Loucy (cell line): ENCODE measurements around the gene TOMM70.
"Not testable (repeated sequence)": the region's sequence is repeated elsewhere in the genome, so short reads cannot be mapped to it uniquely, and the experiment has no call there.

ENCODE experiments used
- H2AFZ ChIP-seq: fragments of 200-600 bp; sonication (generic); 2 replicates; pipeline ENCODE4 v1.6.0; 2016; ENCODE audit warnings: antibody characterized with exemption, mild to moderate bottlenecking, low read length, moderate library complexity
- H3F3A ChIP-seq: fragments of 200-600 bp; 2 replicates; pipeline ENCODE4 v1.6.0; 2016; ENCODE audit warnings: antibody characterized with exemption, low read depth, mild to moderate bottlenecking
- H3K27me3 ChIP-seq: fragments of 200-600 bp; sonication (generic); 2 replicates; pipeline ENCODE4 v1.6.1; 2014; ENCODE audit warnings: low read length, mild to moderate bottlenecking; ENCODE audit not compliant: insufficient read depth, poor library complexity, severe bottlenecking
- H3K36me3 ChIP-seq: fragments of 200-600 bp; sonication (generic); 2 replicates; pipeline ENCODE4 v1.6.1; 2016; ENCODE audit warnings: low read length; ENCODE audit not compliant: insufficient read depth
- H3K4me1 ChIP-seq: fragments of 200-600 bp; sonication (generic); 2 replicates; pipeline ENCODE4 v1.5.1; 2014; ENCODE audit warnings: low read length, mild to moderate bottlenecking; ENCODE audit not compliant: insufficient read depth, poor library complexity, severe bottlenecking
- H3K4me2 ChIP-seq: fragments of 200-600 bp; sonication (generic); 2 replicates; pipeline ENCODE4 v1.6.0; 2014; ENCODE audit warnings: antibody characterized with exemption, low read length, low read depth, mild to moderate bottlenecking; ENCODE audit not compliant: poor library complexity, severe bottlenecking
- H3K4me3 ChIP-seq: fragments of 200-600 bp; sonication (generic); 2 replicates; pipeline ENCODE4 v1.5.1; 2014; ENCODE audit warnings: low read length, mild to moderate bottlenecking, mixed read lengths; ENCODE audit not compliant: poor library complexity, severe bottlenecking
- H3K79me2 ChIP-seq: fragments of 200-600 bp; sonication (generic); 2 replicates; pipeline ENCODE4 v1.6.1; 2014; ENCODE audit warnings: low read length; ENCODE audit not compliant: insufficient read depth
- H3K9ac ChIP-seq: fragments of 200-600 bp; sonication (generic); 2 replicates; pipeline ENCODE4 v1.6.0; 2014; ENCODE audit warnings: mild to moderate bottlenecking, low read depth, low read length, moderate library complexity; ENCODE audit not compliant: poor library complexity, severe bottlenecking
- H3K9me2 ChIP-seq: fragments of 200-600 bp; sonication (generic); replicated peaks from 2 replicates; pipeline ENCODE4 v1.6.1; 2016; ENCODE audit warnings: low read depth, low read length, mixed read lengths
- H3K9me3 ChIP-seq: fragments of 200-600 bp; sonication (generic); 2 replicates; pipeline ENCODE4 v1.6.1; 2014; ENCODE audit warnings: mild to moderate bottlenecking, antibody characterized with exemption, low read length, low read depth; ENCODE audit not compliant: insufficient read depth
- H4K20me1 ChIP-seq: fragments of 200-600 bp; sonication (generic); 2 replicates; pipeline ENCODE4 v1.6.0; 2014; ENCODE audit warnings: antibody characterized with exemption, low read length, mild to moderate bottlenecking; ENCODE audit not compliant: insufficient read depth, poor library complexity, severe bottlenecking
- CTCF ChIP-seq: fragments of 200-600 bp; sonication (generic); conservative IDR thresholded peaks from 2 replicates; pipeline ENCODE4 v1.5.1; 2014; ENCODE audit warnings: mild to moderate bottlenecking, antibody characterized with exemption, low read length
- EZH2phosphoT487 ChIP-seq: fragments of 200-600 bp; IDR thresholded peaks from 2 replicates; pipeline ENCODE4 v1.6.1; 2018; ENCODE audit warnings: antibody characterized with exemption, mild to moderate bottlenecking, moderate library complexity, borderline replicate concordance

The TOMM70 gene

GRCh38 chr3:100354850-100355249, 46.0 kb downstream of the TOMM70 start:
- Histone ChIP-seq H3K9me3 (peaks cover 2% of the 10 kb centered on the region; the same call in 1 of the 2 replicates), H3F3A (no peaks in the 10 kb centered on the region), H3K36me3 (peaks cover 34% of the 10 kb centered on the region), H4K20me1 (no peaks in the 10 kb centered on the region), H3K9me2 (no peaks in the 10 kb centered on the region), H3K4me3 (no peak overlapping the region), H3K4me2 (no peak overlapping the region), H3K79me2 (no peaks in the 10 kb centered on the region), H3K4me1 (peaks cover 13% of the 10 kb centered on the region), H3K9ac (no peak overlapping the region), H2AFZ (no peak overlapping the region), H3K27me3 (no peaks in the 10 kb centered on the region)
- TF ChIP-seq CTCF = no peak
- no peak for TF ChIP-seq EZH2phosphoT487

DNA sequence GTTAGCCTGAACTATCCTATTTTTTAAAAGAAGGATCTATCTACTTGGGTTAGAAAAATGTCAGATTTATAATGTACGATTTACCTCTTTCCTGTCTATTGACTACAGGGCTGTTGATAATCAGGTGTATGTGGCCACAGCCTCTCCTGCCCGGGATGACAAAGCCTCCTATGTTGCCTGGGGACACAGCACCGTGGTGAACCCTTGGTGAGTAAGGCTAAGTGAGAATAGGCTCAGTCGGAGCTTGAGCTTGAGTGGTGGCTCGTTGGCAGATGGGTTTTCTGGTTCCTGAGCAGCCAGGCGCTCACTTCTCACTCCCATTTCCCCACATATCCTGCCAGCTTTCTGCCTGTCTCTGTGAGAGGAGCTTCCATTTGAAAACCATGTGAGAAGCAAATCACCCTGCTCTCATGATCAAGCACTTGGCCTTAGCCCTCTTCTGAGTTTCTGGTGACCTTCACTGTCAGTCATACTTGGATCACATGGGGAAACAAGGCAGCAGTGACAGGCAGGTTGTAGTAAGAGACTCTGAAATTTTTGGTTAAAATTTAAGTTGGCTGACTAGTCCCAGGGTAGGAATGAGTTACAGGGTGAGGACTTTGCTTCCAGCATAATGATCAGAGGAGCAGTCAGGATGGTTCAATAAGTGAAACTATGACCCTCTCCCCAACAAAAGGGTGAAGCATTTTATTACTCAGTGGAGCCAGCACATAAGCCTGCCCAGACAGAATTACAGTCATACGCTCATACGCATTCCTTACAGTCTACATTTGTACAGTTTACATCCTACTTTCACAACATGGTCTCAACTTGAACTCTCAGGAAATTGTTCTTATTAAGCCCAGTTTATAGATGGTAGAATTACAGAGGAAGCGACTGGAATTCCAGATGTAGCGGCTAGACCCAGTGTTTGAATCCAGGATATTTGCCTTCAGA, 48.3 kb downstream of the TOMM70 start:
- H3K4me2 ChIP-seq = peak overlapping the region; percentile 19
- no peaks in the 10 kb centered on the region for H3K79me2 ChIP-seq
- no peaks in the 10 kb centered on the region for H3K9me2 ChIP-seq
- H3K9ac ChIP-seq = no peak overlapping the region
- H2AFZ ChIP-seq = no peak overlapping the region
- H3K4me1 ChIP-seq = peaks cover 13% of the 10 kb centered on the region
- H3K4me3 ChIP-seq = no peak overlapping the region
- TF ChIP-seq EZH2phosphoT487 = no peak
- TF ChIP-seq CTCF = no peak
- peaks cover 49% of the 10 kb centered on the region for H3K36me3 ChIP-seq
- peaks cover 2% of the 10 kb centered on the region; the same call in 1 of the 2 replicates for H3K9me3 ChIP-seq
- H4K20me1 ChIP-seq = no peaks in the 10 kb centered on the region
- H3F3A ChIP-seq = no peaks in the 10 kb centered on the region
- H3K27me3 ChIP-seq = no peaks in the 10 kb centered on the region

- H3K9me3 ChIP-seq, H4K20me1 ChIP-seq, H3K9ac ChIP-seq, H3K9me2 ChIP-seq, H3K27me3 ChIP-seq, H2AFZ ChIP-seq, H3K79me2 ChIP-seq, H3F3A ChIP-seq, H3K4me3 ChIP-seq: not testable (repeated sequence)
- H3K4me2 ChIP-seq = peak overlapping the region; percentile 19
- H3K36me3 ChIP-seq = peaks cover 49% of the 10 kb centered on the region
- H3K4me1 ChIP-seq = peaks cover 13% of the 10 kb centered on the region
Measured at GRCh38 chr3:100351770-100352169, 49.1 kb downstream of the TOMM70 start.

- Histone ChIP-seq H3K4me1 (peaks cover 13% of the 10 kb centered on the region), H3K9ac (no peak overlapping the region), H3K79me2 (no peaks in the 10 kb centered on the region), H3K9me3 (peaks cover 2% of the 10 kb centered on the region; the same call in 1 of the 2 replicates), H3F3A (no peaks in the 10 kb centered on the region), H3K9me2 (no peaks in the 10 kb centered on the region), H3K27me3 (no peaks in the 10 kb centered on the region), H2AFZ (no peak overlapping the region), H3K4me2 (no peak overlapping the region), H3K36me3 (peaks cover 46% of the 10 kb centered on the region), H3K4me3 (no peak overlapping the region), H4K20me1 (no peaks in the 10 kb centered on the region)
- TF ChIP-seq EZH2phosphoT487 = no peak
- TF ChIP-seq CTCF = no peak
Measured at GRCh38 chr3:100348727-100349126, 52.2 kb downstream of the TOMM70 start.
